Omental fat pad (tissue), 4 donors: Measurements from ENCODE around the gene GPHN. TPM values are rescaled to one million over a fixed set of nuclear protein-coding genes. Genes with fewer than 3 reads are reported as not detected.

ENCODE experiments used
- ATAC-seq: fragments of 150-250 bp; one replicate; pipeline ENCODE4 v1.9.1; 2016; ENCODE audit warnings: mild to moderate bottlenecking, moderate library complexity; ENCODE audit not compliant: low FRiP score
- DNase-seq: peaks from one replicate; pipeline ENCODE4 v3.0.0-alpha.2; 2019; ENCODE audit warnings: low spot score
- total RNA-seq, 4 donors: library from RNA; depleted of rRNA; stranded (reverse); fragments of >200 nt; gene quantifications; one replicate each; pipeline ENCODE4 v1.1.0, GENCODE V29; 2016
- TF ChIP-seq, protein P1 (sequence below), 3 donors: fragments of 450-650 bp; IDR thresholded peaks; one replicate each; pipeline ENCODE4 v1.5.1; 2016 to 2017; ENCODE audit warnings: antibody characterized with exemption in 3 of 3, mild to moderate bottlenecking in 3 of 3, moderate library complexity in 2 of 3

GPHN gene
- total RNA-seq, 4 donors from 2014 or later = 8.0 to 27.6 (median 18.7) TPM

DNA sequence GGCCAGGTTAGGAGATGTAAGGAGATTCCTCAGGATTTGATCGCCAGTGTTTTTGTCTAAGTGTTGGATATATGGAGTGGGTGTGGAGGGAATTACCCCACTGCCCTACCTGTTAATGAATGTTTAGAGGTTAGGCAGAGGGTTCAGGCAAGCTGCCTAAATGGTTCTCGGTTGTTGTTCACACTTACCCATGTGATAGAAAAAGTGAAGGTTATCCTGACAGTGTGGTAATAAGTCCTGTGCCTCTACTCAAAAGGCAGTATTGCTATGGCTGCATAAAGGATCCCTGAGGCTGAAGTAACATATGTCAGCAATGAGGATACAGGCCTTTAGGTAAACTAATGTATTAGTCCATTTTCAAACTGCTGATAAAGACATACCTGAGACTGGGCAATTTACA, 112.0 kb downstream of the GPHN start:
- DNase-seq (no peak), ATAC-seq (no peak)
- TF ChIP-seq, protein P1, sequence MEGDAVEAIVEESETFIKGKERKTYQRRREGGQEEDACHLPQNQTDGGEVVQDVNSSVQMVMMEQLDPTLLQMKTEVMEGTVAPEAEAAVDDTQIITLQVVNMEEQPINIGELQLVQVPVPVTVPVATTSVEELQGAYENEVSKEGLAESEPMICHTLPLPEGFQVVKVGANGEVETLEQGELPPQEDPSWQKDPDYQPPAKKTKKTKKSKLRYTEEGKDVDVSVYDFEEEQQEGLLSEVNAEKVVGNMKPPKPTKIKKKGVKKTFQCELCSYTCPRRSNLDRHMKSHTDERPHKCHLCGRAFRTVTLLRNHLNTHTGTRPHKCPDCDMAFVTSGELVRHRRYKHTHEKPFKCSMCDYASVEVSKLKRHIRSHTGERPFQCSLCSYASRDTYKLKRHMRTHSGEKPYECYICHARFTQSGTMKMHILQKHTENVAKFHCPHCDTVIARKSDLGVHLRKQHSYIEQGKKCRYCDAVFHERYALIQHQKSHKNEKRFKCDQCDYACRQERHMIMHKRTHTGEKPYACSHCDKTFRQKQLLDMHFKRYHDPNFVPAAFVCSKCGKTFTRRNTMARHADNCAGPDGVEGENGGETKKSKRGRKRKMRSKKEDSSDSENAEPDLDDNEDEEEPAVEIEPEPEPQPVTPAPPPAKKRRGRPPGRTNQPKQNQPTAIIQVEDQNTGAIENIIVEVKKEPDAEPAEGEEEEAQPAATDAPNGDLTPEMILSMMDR (IDR thresholded peaks at IDR 0.05) = no peak

DNA sequence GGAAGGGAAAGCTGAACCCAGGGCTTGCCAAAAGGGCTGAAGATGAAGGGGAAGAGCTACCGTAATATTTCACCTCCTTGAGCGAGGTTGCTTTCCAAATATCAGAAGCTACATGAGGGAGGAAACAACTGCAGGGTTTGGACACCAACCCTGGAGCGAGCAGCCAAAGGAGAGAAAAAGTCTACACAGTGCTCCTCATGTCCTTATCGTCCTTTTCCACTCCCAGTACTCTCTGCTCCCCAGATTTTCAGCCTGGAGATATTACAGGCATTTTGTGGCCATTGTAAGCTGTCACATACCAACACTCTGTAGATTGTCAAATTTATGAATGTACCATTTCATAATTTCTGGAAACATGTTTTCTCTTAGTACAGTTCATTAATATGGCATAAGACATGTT, 115.9 kb downstream of the GPHN start:
- TF ChIP-seq, protein P1 (IDR thresholded peaks at IDR 0.05) = no peak
- no peak for ATAC-seq

DNA sequence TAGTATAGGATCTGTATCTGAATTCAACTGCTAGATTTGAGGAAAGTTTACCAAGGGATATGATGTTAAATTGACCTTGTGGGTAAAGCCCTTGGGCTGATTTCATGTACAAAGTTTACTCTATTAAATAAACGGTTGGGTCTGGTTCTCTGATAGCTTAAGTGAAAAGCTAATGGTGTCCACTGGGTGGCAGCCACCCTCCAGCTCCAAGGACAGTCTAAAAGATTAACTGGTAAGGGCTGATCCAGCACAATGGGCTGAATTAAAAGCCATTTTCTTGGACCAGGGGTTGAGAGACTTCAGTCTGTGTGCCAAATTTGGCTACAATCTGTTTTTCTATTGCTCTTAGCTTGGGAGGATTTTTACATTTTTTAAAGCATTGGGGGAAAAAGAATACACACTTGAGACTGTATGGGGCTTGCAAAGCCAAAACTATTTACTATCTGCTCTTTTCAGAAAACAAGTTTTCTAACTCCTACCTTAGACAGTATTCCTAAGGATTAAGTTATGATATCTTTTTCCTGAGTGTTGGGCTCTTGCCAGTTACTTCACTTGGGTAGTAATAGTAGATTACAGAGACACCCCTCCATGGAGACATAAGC, 116.5 kb downstream of the GPHN start:
- no peak for DNase-seq
- no peak for ATAC-seq
- TF ChIP-seq, protein P1 (IDR thresholded peaks at IDR 0.05) = no peak

More for the DNA sequence above, 115.9 kb downstream of the GPHN start:
- no peak for DNase-seq

- TF ChIP-seq, protein P1 (IDR thresholded peaks at IDR 0.05) = no peak
- DNase-seq (no peak), ATAC-seq (no peak)
These were observed 120.7 kb downstream of the GPHN start for GRCh38 chr14:66628636-66629035.

- ATAC-seq (no peak), DNase-seq (no peak)
- TF ChIP-seq, protein P1 (IDR thresholded peaks at IDR 0.05) = no peak
These were observed 121.6 kb downstream of the GPHN start for GRCh38 chr14:66629499-66629898.

DNA sequence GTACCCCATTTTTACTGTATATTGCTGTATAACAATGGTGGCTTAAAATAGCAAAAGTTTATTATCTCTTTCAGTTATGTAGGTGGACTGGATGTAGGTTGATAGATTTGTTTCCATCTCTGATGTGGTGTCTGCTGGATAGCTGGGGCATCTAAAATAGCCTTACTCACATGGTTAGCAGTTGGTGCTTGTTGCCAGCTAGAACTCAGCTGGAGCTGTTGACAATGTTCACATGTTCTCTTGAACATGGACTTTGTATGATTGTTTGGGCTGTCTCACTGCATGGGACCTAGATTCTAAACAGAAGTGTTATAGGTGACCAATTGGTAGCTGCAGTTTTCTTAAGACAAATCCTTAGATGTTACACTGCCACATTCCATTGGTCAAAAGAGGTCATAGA, 126.9 kb downstream of the GPHN start:
- no peak for DNase-seq
- ATAC-seq = no peak
- TF ChIP-seq, protein P1 (IDR thresholded peaks at IDR 0.05) = no peak

GRCh38 chr14:66635435-66635834, 127.5 kb downstream of the GPHN start:
- TF ChIP-seq, protein P1 (IDR thresholded peaks at IDR 0.05) = no peak

More at GRCh38 chr14:66635435-66635834, 127.5 kb downstream of the GPHN start:
- DNase-seq (no peak), ATAC-seq (no peak)
